ENCODE measurements around the gene CD81.
"Not testable (repeated sequence)": the region's sequence is repeated elsewhere in the genome, so short reads cannot be mapped to it uniquely, and the experiment has no call there.

CD81 gene

GRCh38 chr11:2376751-2377451 lies at the start of gene CD81:
Gene CD81 (plus strand): TSS chr11:2377310. CDS start chr11:2377550, 240 bp downstream.
- no peak for DNase-seq

GRCh38 chr11:2328021-2328420 lies 49.1 kb upstream of the CD81 start:
- no peak for DNase-seq

GRCh38 chr11:2328656-2329354 lies 48.3 kb upstream of the CD81 start:
- no peak for DNase-seq

GRCh38 chr11:2329551-2329950 lies 47.6 kb upstream of the CD81 start:
- no peak for DNase-seq

- DNase-seq = no peak
These were observed 46.4 kb upstream of the CD81 start for GRCh38 chr11:2330696-2331095.

- no peak for DNase-seq
These were observed 45.7 kb upstream of the CD81 start for GRCh38 chr11:2331404-2331803.

- DNase-seq = not testable (repeated sequence)
These were observed 44.5 kb upstream of the CD81 start for GRCh38 chr11:2332569-2332968.

GRCh38 chr11:2333486-2334205 lies 43.5 kb upstream of the CD81 start:
- DNase-seq = not testable (repeated sequence)

GRCh38 chr11:2335286-2335685 lies 41.8 kb upstream of the CD81 start:
- DNase-seq = not testable (repeated sequence)

- DNase-seq = not testable (repeated sequence)
These were observed 38.4 kb upstream of the CD81 start for GRCh38 chr11:2338760-2339159.

GRCh38 chr11:2342557-2342956 lies 34.6 kb upstream of the CD81 start:
- no peak for DNase-seq

GRCh38 chr11:2342981-2343380 lies 34.1 kb upstream of the CD81 start:
- no peak for DNase-seq

GRCh38 chr11:2343502-2343901 lies 33.6 kb upstream of the CD81 start:
- DNase-seq = no peak

GRCh38 chr11:2345050-2345449 lies 32.1 kb upstream of the CD81 start:
- no peak for DNase-seq

- DNase-seq = no peak
These were observed 31.1 kb upstream of the CD81 start for GRCh38 chr11:2346014-2346413.

- no peak for DNase-seq
These were observed 30.4 kb upstream of the CD81 start for GRCh38 chr11:2346586-2347307.

GRCh38 chr11:2347308-2347830 lies 29.7 kb upstream of the CD81 start:
- DNase-seq = no peak

GRCh38 chr11:2348986-2349385 lies 28.1 kb upstream of the CD81 start:
- no peak for DNase-seq

- DNase-seq = no peak
These were observed 25.4 kb upstream of the CD81 start for GRCh38 chr11:2351701-2352100.

- no peak for DNase-seq
These were observed 24.7 kb upstream of the CD81 start for GRCh38 chr11:2352420-2352819.

GRCh38 chr11:2355000-2355644 lies 22.0 kb upstream of the CD81 start:
- no peak for DNase-seq

GRCh38 chr11:2357246-2357645 lies 19.9 kb upstream of the CD81 start:
- DNase-seq = no peak

Data from GF-D8 (cell line).